B cell (primary cell): ENCODE measurements around the gene ARL5A.

ENCODE experiments used
- CTCF ChIP-seq: fragments of 200-600 bp; IDR thresholded peaks from one replicate; pipeline ENCODE4 v1.8.0; 2022; ENCODE audit warnings: antibody characterized with exemption, mild to moderate bottlenecking
- EZH2 ChIP-seq: IDR thresholded peaks from 2 replicates; pipeline ENCODE4 v1.6.1; 2012; ENCODE audit warnings: borderline replicate concordance, low read depth, mild to moderate bottlenecking, moderate library complexity, low read length; ENCODE audit not compliant: insufficient read depth, poor library complexity, severe bottlenecking

- no peak for TF ChIP-seq EZH2
- no peak for TF ChIP-seq CTCF
Measured at GRCh38 chr2:151753540-151753939, 74.7 kb downstream of the ARL5A start.
